Adrenal gland (tissue), 12 donors: ENCODE measurements around the gene CST7. TPM values are rescaled to one million over a fixed set of nuclear protein-coding genes. Genes with fewer than 3 reads are reported as not detected.
A peak's percentile ranks its signal among the peaks of the same experiment; 100 is the strongest.

ENCODE experiments used
- DNase-seq, 7 donors: peaks; one replicate each; pipeline ENCODE4 v3.0.0-alpha.2; 2019 to 2020
- H3K27ac ChIP-seq, 5 donors: fragments of 200-600 bp; sonication (generic) in 4 of 5; 1 replicate in 3 of 5; 2 replicates in 2 of 5; pipeline versions ENCODE4 v1.5.1 to v1.8.0; 2016 to 2020; ENCODE audit warnings: mild to moderate bottlenecking in 1 of 5
- H3K27me3 ChIP-seq: fragments of 200-600 bp; 2 replicates; pipeline ENCODE4 v1.8.0; 2021
- H3K36me3 ChIP-seq, 2 donors: fragments of 200-600 bp; replicated peaks in 1 of 2; 1 replicate in 1 of 2; 2 replicates in 1 of 2; pipeline versions ENCODE4 v1.5.1 to v1.8.0; 2018 to 2022
- H3K4me1 ChIP-seq, 2 donors: fragments of 200-600 bp; replicated peaks in 1 of 2; 1 replicate in 1 of 2; 2 replicates in 1 of 2; pipeline versions ENCODE4 v1.5.1 to v1.8.0; 2018 to 2021
- H3K4me3 ChIP-seq, 4 donors: fragments of 200-600 bp; sonication (generic) in 3 of 4; one replicate each; pipeline ENCODE4 v1.5.1; 2016 to 2018
- H3K9me3 ChIP-seq, 3 donors: fragments of 200-600 bp; sonication (generic) in 1 of 3; replicated peaks in 1 of 3; 1 replicate in 2 of 3; 2 replicates in 1 of 3; pipeline versions ENCODE4 v1.5.1 to v1.8.0; 2016 to 2021
- CTCF ChIP-seq, 6 experiments: fragments of 450-650 bp in 4 of 6; fragments of 200-600 bp in 2 of 6; sonication (generic) in 1 of 6; IDR thresholded peaks; 1 replicate in 5 of 6; 2 replicates in 1 of 6; pipeline versions ENCODE4 v1.5.1 to v1.8.0; 2016 to 2021; ENCODE audit warnings: antibody characterized with exemption in 6 of 6, mild to moderate bottlenecking in 2 of 6, moderate library complexity in 1 of 6
- POLR2A ChIP-seq, 2 donors: fragments of 450-650 bp; IDR thresholded peaks; one replicate each; pipeline ENCODE4 v1.6.1; 2017; ENCODE audit warnings: antibody characterized with exemption in 2 of 2, mild to moderate bottlenecking in 2 of 2, moderate library complexity in 1 of 2
- WGBS, 4 donors: extraction: QIAGEN DNeasy Blood & Tissue Kit in 2 of 4; methylation state at CpG; one replicate each; pipeline versions ENCODE4 v1.1.5 to v1.1.7; 2013 to 2017; 5-methylcytosine and 5-hydroxymethylcytosine counted together
- intact Hi-C, 2 donors: fragments of 100-400 bp; cut with DNase I; formaldehyde crosslinking; loops; one replicate each; pipeline versions ENCODE4 v1.14.1 to v1.15.0; 2022 to 2023
- polyA plus RNA-seq, 3 donors: library from polyadenylated mRNA; stranded (reverse); fragments of 200-250 nt in 2 of 3; fragments of 350-450 nt in 1 of 3; fragmentation: Illumina TruSeq in 1 of 3; extraction: RNeasy Lipid Tissue Mini Kit (QIAGEN cat#74804) in 1 of 3; gene quantifications; one replicate each; pipeline ENCODE4 v1.2.3, GENCODE V29; 2013 to 2014
- total RNA-seq, 9 donors: library from RNA; depleted of rRNA in 4 of 9; stranded (reverse); fragments of >200 nt in 4 of 9; fragments of 120-200 nt in 1 of 9; fragmentation: NEBNext Ultra II Directional in 1 of 9; extraction: Animal tissue kit (Norgen Biotek cat#: 25700) in 1 of 9; gene quantifications; one replicate each; pipeline versions ENCODE4 v1.1.0 to v1.2.4, GENCODE V29; 2013 to 2023
- donor health status: healthy with polysubstance abuse.
- donor health status: Bipolar disorder and iron deficiency.
- donor health status: DM: yes; HTN: yes; CAD: no.
- donor health status: DM: no; HTN: no; CAD: no.
- donor health status: DM: no; HTN: no; CAD: no.
- donor health status: DM: yes; HTN: yes; CAD: no.

Gene CST7
- total and polyA plus RNA-seq, 12 donors: 0.17 to 4.1 (median 0.93) TPM

- H3K9me3 ChIP-seq: no peaks in the 10 kb centered on the region
- 81 to 89% (median 86%) methylated on average over 8 of the region's 8 CpGs for WGBS, 4 donors
- H3K4me1 ChIP-seq: peaks cover 0 to 6% of the 10 kb centered on the region in 2 donors
- no peak overlapping the region for H3K4me3 ChIP-seq
- H3K27me3 ChIP-seq: no peaks in the 10 kb centered on the region
- H3K36me3 ChIP-seq: peaks cover 0 to 20% of the 10 kb centered on the region in 2 donors
- DNase-seq: peak in 1 of 7 donors; percentile 6
- no peak overlapping the region for H3K27ac ChIP-seq
- TF ChIP-seq CTCF (IDR thresholded peaks at IDR 0.05): no peak
- TF ChIP-seq POLR2A (IDR thresholded peaks at IDR 0.05): no peak
- intact Hi-C loops: no loop called here
Observed at GRCh38 chr20:24983896-24984295, 34.8 kb downstream of the CST7 start.

- peaks cover 0 to 6% of the 10 kb centered on the region in 2 donors for H3K4me1 ChIP-seq
- intact Hi-C loops: no loop called here
- WGBS, 4 donors: 65 to 70% (median 69%) methylated on average over 3 of the region's 3 CpGs
- TF ChIP-seq POLR2A (IDR thresholded peaks at IDR 0.05) (no peak), CTCF (IDR thresholded peaks at IDR 0.05) (no peak)
- no peaks in the 10 kb centered on the region for H3K9me3 ChIP-seq
- H3K36me3 ChIP-seq: peaks cover 0 to 20% of the 10 kb centered on the region in 2 donors
- no peak overlapping the region for H3K4me3 ChIP-seq
- no peaks in the 10 kb centered on the region for H3K27me3 ChIP-seq
- H3K27ac ChIP-seq: peak overlapping the region in 1 of 5 donors; percentile 38
- peak in 1 of 7 donors; percentile 24 for DNase-seq
Observed at GRCh38 chr20:24984961-24985640, 36.0 kb downstream of the CST7 start.

GRCh38 chr20:24985802-24986201 lies 36.7 kb downstream of the CST7 start:
- intact Hi-C loops: no loop called here
- H3K27me3 ChIP-seq: no peaks in the 10 kb centered on the region
- DNase-seq: peak in 1 of 7 donors; percentile 16
- H3K4me1 ChIP-seq: peaks cover 0 to 7% of the 10 kb centered on the region in 2 donors
- 61 to 89% (median 74%) methylated on average over 6 of the region's 6 CpGs for WGBS, 4 donors
- peaks cover 0 to 13% of the 10 kb centered on the region in 2 donors for H3K36me3 ChIP-seq
- no peak overlapping the region for H3K27ac ChIP-seq
- H3K4me3 ChIP-seq: no peak overlapping the region
- no peak for TF ChIP-seq POLR2A (IDR thresholded peaks at IDR 0.05)
- no peak for TF ChIP-seq CTCF (IDR thresholded peaks at IDR 0.05)
- H3K9me3 ChIP-seq: no peaks in the 10 kb centered on the region

GRCh38 chr20:24986436-24987015 lies 37.5 kb downstream of the CST7 start:
- WGBS, 4 donors: 92 to 95% (median 94%) methylated on average over 7 of the region's 7 CpGs
- TF ChIP-seq POLR2A (IDR thresholded peaks at IDR 0.05): no peak
- no peak for TF ChIP-seq CTCF (IDR thresholded peaks at IDR 0.05)
- H3K27me3 ChIP-seq: no peaks in the 10 kb centered on the region
- peaks cover 0 to 9% of the 10 kb centered on the region in 2 donors for H3K36me3 ChIP-seq
- no peak overlapping the region for H3K27ac ChIP-seq
- intact Hi-C loops: no loop called here
- H3K4me3 ChIP-seq: no peak overlapping the region
- peak in 1 of 7 donors; percentile 5 for DNase-seq
- peaks cover 0 to 14% of the 10 kb centered on the region in 2 donors for H3K4me1 ChIP-seq
- H3K9me3 ChIP-seq: no peaks in the 10 kb centered on the region
